GM19023 (cell line): ENCODE results near the gene AFAP1.

Experiments used
- ATAC-seq: cut with Tn5 transposase; IDR thresholded peaks from one replicate; pipeline ENCODE4 v1.9.1; 2021; ENCODE audit warnings: mild to moderate bottlenecking, moderate library complexity; ENCODE audit not compliant: unreplicated experiment

Gene AFAP1

GRCh38 chr4:7847206-7847605, 92.5 kb downstream of the AFAP1 start:
- no peak for ATAC-seq

GRCh38 chr4:7845493-7846128, 94.0 kb downstream of the AFAP1 start:
- ATAC-seq: no peak

GRCh38 chr4:7844594-7844991, 95.1 kb downstream of the AFAP1 start:
- no peak for ATAC-seq

GRCh38 chr4:7843831-7844593, 95.6 kb downstream of the AFAP1 start:
- ATAC-seq: peak; percentile 60

- ATAC-seq: no peak
Observed at GRCh38 chr4:7842384-7843279, 97.0 kb downstream of the AFAP1 start.

GRCh38 chr4:7841894-7842293, 97.8 kb downstream of the AFAP1 start:
- no peak for ATAC-seq

GRCh38 chr4:7841071-7841470, 98.6 kb downstream of the AFAP1 start:
- ATAC-seq: no peak

- ATAC-seq: no peak
Observed at GRCh38 chr4:7839856-7840255, 99.8 kb downstream of the AFAP1 start.

- ATAC-seq: no peak
Observed at GRCh38 chr4:7838136-7838782, 101.4 kb downstream of the AFAP1 start.

GRCh38 chr4:7837597-7838135, 102.0 kb downstream of the AFAP1 start:
- no peak for ATAC-seq

GRCh38 chr4:7831858-7832730, 107.6 kb downstream of the AFAP1 start:
- ATAC-seq: no peak

GRCh38 chr4:7831330-7831729, 108.3 kb downstream of the AFAP1 start:
- no peak for ATAC-seq

- no peak for ATAC-seq
Observed at GRCh38 chr4:7830747-7831146, 108.9 kb downstream of the AFAP1 start.

GRCh38 chr4:7829652-7830580, 109.7 kb downstream of the AFAP1 start:
- no peak for ATAC-seq

GRCh38 chr4:7828793-7829301, 110.8 kb downstream of the AFAP1 start:
- ATAC-seq: no peak

GRCh38 chr4:7828011-7828720, 111.5 kb downstream of the AFAP1 start:
- ATAC-seq: no peak

- ATAC-seq: no peak
Observed at GRCh38 chr4:7827566-7827965, 112.1 kb downstream of the AFAP1 start.

GRCh38 chr4:7826909-7827306, 112.8 kb downstream of the AFAP1 start:
- no peak for ATAC-seq
